HG02938 (cell line): ENCODE measurements around the gene ALG14.

ENCODE experiments used
- ATAC-seq: cut with Tn5 transposase; IDR thresholded peaks from one replicate; pipeline ENCODE4 v1.9.1; 2021; ENCODE audit warnings: mild to moderate bottlenecking, moderate library complexity; ENCODE audit not compliant: unreplicated experiment

The ALG14 gene

DNA sequence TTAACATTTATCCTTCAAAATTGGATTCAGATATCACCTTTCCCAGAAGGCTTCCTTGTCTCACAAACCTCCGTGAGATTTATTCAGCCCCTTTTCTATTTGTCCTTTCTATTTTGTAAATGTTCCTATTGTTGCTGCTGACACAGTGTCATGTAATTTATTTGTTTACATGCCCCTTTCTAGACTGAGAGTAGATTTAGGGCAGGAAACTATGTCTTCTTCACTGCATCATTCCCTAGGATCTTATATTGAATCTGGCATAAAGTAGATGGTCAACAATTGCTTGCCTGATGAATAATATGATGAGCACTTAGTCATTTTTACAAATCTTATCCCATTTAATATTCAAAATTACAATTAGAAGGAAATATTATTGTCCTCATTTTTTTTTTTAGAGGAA is 137.7 kb downstream of the ALG14 start:
- no peak for ATAC-seq

DNA sequence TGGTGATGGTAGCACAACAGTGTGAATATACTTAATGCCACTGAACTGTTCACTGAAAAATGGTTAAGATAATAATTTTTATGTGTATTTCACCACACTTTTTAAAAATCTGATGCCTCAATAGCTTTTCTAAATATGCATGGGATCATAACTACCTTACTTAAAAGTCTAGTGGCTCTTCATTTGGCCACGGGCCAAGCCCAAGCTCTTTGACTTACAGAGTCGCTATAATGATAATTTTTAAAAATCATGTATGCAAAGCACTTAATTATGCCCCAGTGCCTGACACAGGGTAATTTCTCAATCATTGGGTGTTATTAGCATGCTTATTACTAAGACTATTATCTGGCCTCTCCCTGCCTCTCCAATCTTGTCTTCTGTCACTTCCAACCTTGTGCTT is 138.2 kb downstream of the ALG14 start:
- no peak for ATAC-seq

DNA sequence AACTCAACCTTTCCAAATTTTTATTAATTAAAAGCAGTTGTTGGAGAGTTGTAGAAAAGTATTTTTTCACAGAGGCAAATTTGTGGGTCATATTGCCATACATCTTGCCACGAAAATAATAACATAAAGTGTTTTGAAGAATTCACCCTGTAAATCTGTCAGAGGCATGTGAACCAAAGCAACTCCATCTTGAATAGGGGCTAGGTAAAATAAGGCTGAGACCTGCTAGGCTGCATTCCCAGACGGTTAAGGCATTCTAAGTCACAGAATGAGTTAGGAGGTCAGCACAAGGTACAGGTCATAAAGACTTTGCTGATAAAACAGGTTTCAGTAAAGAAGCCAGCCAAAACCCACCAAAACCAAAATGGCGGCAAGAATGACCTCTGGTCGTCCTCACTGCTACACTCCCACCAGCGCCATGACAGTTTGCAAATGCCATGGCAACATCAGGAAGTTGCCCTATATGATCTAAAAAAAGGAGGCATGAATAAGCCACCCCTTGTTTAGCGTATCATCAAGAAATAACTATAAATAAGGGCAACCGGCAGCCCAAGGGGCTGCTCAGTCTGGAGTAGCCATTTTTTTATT is 141.4 kb downstream of the ALG14 start:
- no peak for ATAC-seq

DNA sequence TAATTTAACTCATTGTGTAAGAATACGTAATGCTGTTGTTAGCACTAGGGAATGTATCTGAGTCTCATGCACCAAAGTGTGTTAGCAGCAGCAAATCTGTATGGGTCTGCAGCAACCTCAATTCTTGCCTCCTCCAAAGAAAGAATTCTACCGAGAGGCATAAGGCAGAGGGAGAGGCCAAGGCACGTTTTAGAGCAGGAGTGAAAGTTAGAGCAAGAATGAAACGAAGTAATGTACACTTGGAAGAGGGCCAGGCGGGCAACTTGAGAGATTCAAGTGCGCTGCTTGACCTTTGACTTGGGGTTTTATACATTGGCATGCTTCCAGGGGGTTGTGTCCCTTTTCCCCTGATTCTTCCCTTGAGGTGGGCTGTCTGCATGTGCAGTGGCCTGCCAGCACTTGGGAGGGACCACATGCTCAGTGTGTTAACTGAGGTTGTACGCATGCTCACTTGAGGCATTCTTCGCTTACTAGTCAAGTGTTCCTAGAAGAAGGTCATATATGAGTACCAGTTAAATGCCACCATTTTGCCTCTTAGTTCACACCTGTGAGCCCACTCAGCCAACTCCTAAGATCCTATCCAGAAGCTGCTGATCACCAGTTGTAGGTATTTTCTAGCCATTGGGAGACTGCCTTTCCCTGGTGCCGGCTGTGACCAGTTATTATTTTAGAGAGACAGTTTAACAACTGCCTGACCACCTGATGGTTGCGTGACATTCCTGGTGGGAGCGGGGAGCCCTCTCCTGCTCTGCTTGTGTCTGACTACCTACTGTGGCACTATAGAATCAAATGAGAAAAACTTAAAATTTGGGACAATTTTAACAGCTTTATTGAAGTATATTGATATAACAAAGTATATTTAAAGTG is 143.2 kb downstream of the ALG14 start:
- ATAC-seq, result no peak

DNA sequence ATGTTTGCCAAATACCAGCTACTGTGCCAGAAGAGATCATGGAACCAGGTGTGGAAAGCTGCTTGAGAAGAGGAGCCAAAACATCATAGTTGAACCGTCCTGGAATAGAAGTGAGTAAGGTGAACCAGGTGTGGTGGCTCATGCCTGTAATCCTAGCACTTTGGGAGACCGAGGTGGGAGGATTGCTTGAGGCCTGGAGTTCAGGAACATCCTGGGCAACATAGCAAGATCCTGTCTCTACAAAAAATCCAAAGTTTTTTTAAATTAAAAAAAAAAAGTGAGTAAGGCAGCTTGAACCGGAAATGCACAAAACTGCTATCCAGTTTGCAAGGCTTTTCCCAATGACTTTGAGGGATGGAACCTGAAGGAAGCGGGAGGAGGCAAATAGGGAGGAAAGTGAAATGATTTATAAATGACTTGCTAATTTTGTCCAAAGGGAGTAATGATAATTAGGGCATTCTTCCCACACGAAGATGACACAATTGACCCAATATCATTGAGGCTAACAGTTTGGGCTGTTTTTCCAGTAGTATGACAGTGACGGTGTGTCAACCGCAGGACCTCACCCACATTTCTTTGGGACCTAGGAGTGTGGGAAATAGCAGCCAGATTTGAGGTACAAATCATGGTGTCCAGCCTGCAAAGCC is 144.3 kb downstream of the ALG14 start:
- ATAC-seq, result no peak

DNA sequence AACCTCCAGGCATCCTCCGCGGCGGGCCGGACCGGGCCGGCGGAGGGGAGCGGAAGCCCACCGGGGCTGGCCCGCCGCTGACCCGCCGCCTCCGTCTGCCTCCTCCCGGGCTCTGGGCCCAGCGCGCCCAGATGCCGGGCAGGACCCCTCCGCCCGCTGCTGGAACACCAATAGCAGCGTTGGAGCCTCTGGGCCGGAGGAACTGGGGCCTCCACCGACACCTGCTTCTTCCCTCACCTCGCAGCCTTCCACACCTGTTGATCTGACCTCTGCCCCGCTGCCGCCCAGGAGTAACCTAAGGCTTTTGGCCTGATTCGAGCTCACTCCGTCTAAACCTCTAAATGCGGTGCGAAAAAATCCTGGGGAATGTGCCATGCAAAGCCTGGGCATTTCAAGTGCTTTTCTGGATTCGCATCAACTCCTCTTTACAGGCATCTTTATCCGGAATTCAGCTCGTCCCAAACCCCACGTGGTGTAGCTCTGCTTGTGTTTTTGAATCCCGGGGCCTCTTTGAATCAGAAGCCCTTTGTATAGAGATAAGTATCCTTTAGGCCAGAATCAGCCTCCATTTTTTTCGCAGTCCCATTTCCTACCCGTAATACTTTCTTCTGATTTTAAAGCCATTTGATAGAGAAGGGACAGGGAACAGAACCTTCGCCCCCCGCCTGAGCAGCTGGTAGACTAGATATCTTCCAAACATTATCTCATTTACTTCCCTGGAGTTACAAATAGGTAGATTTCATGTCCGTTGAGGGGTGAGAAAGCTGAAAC is 145.2 kb downstream of the ALG14 start:
- peak; percentile 19 for ATAC-seq

DNA sequence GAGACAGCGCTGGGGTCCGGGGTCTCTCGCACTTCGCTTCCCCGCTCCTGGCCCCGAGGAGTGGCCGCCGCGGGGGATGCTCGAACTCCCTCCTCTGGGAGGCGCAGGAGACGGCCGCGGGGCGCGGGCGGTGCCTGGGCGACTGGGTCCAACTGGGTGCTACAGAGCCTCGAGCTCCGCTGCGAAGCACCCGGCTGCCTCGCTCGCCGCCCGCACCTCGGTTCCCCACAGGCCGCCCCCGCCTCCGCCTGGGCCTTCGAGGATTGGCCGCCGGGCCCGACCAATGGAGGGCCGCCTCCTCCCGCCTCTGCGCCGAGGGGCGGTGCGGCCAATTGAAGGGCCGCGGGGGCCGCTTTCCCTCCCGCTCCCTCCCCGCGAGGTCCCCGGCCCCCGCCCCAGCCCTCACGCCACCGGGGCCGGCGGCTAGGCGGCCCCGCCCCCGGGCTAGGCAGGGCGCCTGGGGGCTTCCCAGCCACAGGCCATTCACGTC is 145.8 kb downstream of the ALG14 start, which contains the start of gene CNN3:
Gene CNN3 (minus strand): TSS at position 196 of the 490 bp plus-strand sequence. CDS start 216 bp downstream, outside the sequence.
- peak; percentile 65 for ATAC-seq

DNA sequence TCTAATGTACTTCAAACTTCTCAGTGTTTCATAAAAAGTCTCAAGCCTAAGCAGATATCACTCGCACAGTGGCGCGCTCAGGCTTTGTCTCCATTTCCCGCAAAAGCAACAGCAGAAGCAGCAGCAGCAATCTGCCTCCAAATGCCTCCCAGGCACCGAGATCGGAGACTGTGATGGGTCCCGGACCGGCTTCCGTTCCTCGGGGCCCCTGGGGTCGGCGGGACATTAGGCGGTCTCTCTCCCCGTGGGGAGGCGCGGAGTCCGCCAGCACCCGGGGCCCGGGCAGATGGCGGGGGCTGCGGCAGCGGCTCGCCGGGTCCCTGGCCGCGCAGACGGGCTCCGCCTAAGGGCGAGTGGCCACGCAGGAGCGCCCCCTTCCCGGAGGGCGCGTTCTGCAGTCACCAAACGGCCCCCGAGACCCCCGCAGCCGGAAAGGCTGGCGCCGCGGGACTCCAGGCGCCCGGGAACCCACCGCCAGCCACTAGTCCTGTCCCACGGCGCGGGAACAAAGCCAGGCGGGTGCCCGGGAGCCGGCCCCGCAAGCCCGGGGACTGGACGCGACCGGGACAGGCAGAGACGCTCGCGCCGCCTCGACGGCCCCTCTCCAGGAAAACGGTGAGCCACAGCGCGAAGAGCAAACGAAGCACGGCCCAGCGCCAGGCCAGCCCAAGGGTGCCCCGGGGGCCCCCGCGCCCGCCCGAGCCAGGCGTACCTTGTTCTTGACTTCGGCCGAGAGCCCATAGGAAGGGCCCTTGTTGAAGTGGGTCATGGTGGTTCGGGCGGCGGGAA is 146.4 kb downstream of the ALG14 start:
- ATAC-seq, result peak; percentile 15

DNA sequence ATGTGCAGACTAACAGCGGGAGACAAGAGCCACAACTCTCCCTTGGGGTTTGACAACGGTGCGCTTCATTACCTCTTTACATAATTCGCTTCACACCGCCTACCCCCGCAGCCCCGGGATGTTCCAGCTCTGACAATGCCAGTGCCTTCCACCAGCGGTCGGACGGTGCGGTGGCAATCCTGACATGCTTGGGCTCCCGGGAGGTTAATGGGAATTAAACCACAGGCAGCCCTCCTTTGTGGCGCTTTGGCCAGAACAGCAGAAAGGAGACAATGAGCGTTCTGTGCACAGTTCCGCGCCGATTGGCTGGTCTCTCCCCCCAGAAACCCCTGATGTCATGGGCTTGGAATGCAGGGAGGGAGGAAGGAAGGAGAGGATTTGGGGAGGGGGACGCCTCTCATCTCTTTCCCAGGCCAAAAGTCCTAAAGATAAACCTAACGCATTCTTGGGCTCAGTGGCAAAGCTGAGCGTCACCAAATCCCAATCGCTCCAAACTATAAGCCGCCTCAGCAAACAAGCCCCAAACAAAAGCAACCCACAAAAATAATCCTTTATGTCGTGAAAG is 147.1 kb downstream of the ALG14 start:
- no peak for ATAC-seq

DNA sequence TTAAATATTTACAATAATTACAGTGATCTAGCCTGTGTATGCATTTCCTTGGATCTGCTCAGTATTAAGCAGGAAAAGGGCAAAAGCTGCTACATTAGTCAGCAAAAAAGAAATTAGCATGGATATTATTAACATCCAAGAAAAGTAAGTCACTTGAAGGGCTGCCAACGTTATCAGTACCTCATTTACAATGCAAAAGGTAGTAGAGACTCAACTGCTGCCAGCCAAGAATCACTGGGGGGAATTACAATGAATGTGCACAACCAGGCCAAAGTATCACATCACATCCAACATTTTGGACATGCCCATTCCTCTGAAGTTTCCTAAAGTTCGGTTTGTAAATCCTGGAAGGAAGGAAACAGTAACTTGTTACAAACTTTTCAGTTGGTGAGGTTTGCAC is 147.7 kb downstream of the ALG14 start:
- ATAC-seq, result no peak
